ENCODE results near the gene ABCA6. TPM values are rescaled to one million over a fixed set of nuclear protein-coding genes. Genes with fewer than 3 reads are reported as not detected.

The ABCA6 gene
- total RNA-seq, 3 donors from 2014 or later, result 5.4 to 21.3 (median 7.7) TPM

GRCh38 chr17:69096541-69096940, 45.2 kb downstream of the ABCA6 start:
- Histone ChIP-seq H3K4me3 (no peak overlapping the region), H3K9me3 (no peaks in the 10 kb centered on the region), H3K36me3 (ENCODE audit: low read depth) (no peaks in the 10 kb centered on the region), H3K4me1 (ENCODE audit: low read depth) (no peaks in the 10 kb centered on the region)
- DNase-seq (no peak), ATAC-seq (no peak)
- intact Hi-C loops (cut with DNase I, micrococcal nuclease), result no loop called here
- TF ChIP-seq CTCF (IDR thresholded peaks at IDR 0.05), result no peak

DNA sequence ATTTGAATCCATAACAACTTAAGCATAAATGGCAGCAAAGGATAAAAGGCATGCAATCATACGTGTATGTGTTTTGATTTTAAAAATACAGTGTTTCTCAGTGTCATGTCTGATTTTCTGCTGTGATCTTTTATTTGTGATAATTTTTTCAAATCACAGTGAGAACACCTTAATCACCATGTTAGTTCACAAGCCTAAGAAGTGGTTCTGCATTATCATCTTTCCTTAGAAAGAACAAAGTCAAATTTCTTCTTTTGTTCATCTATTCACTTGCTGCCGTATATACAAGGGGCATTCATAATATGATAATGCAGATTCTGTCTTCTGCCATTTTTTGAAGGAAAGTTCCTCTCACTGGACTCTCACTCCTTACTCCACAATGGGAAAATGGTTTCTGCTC, 47.7 kb downstream of the ABCA6 start:
- intact Hi-C loops (cut with DNase I, micrococcal nuclease), result no loop called here
- Histone ChIP-seq H3K4me1 (ENCODE audit: low read depth) (no peaks in the 10 kb centered on the region), H3K9me3 (no peaks in the 10 kb centered on the region), H3K4me3 (no peak overlapping the region), H3K36me3 (ENCODE audit: low read depth) (no peaks in the 10 kb centered on the region)
- DNase-seq (no peak), ATAC-seq (no peak)
- no peak for TF ChIP-seq CTCF (IDR thresholded peaks at IDR 0.05)

DNA sequence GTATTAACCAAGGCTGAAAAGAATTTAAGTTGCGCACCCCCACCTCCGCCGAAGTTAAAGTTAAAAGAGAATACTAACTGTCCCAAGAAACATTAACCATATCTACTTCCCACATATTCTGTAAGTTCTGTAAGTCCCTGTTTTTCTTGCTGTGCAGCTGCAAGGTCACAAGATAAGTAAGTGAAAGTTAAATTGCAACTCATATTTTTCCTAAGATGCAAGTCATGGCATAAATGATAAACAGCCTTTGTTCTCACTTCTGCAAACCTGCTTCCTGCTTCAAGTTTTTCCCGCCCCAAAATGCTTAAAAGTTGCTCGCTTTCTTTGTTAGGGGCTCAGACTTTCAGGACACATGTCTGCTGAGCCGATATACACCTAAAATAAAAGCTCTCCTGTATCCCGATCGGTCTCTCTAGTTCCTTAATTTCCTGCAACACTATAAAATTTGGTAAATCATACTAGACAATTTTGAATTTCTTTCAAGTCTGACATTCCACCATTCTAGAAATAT, 48.4 kb downstream of the ABCA6 start:
- DNase-seq (no peak), ATAC-seq (no peak)
- intact Hi-C loops (cut with DNase I, micrococcal nuclease), result no loop called here
- Histone ChIP-seq H3K4me3 (no peak overlapping the region), H3K36me3 (ENCODE audit: low read depth) (no peaks in the 10 kb centered on the region), H3K9me3 (no peaks in the 10 kb centered on the region), H3K4me1 (ENCODE audit: low read depth) (no peaks in the 10 kb centered on the region)
- TF ChIP-seq CTCF (IDR thresholded peaks at IDR 0.05), result no peak

GRCh38 chr17:69090365-69090764, 51.3 kb downstream of the ABCA6 start:
- intact Hi-C loops (cut with DNase I, micrococcal nuclease), result no loop called here
- H3K36me3 ChIP-seq (ENCODE audit: low read depth), result no peaks in the 10 kb centered on the region
- no peak overlapping the region for H3K4me3 ChIP-seq
- H3K4me1 ChIP-seq (ENCODE audit: low read depth), result no peaks in the 10 kb centered on the region
- DNase-seq, result no peak
- TF ChIP-seq CTCF (IDR thresholded peaks at IDR 0.05), result no peak
- no peak for ATAC-seq
- no peaks in the 10 kb centered on the region for H3K9me3 ChIP-seq

GRCh38 chr17:69088643-69089200, 53.0 kb downstream of the ABCA6 start:
- DNase-seq (no peak), ATAC-seq (no peak)
- H3K9me3 ChIP-seq, result no peaks in the 10 kb centered on the region
- intact Hi-C loops (cut with DNase I, micrococcal nuclease), result no loop called here
- H3K4me1 ChIP-seq (ENCODE audit: low read depth), result no peaks in the 10 kb centered on the region
- no peaks in the 10 kb centered on the region for H3K36me3 ChIP-seq (ENCODE audit: low read depth)
- TF ChIP-seq CTCF (IDR thresholded peaks at IDR 0.05), result no peak
- H3K4me3 ChIP-seq, result no peak overlapping the region

DNA sequence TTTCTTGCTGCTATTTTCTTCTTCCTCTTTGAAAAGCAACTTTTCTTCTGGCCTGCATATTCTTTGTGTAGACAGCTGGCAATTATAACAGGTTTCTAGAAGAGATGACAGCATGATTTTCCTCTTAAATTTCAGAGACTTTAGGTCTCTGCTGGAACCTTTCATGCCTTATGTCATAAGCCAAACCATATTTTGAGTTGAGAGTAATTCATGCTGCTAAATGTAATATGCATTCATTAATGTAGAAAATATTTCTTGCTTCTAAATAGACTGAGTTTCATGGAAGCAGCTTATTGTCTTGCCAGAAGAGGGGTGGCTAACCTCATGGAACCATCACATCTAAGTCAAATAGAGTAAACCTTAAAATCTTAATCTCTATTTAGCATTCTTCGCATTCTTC, 55.1 kb downstream of the ABCA6 start:
- Histone ChIP-seq H3K36me3 (ENCODE audit: low read depth) (no peaks in the 10 kb centered on the region), H3K9me3 (no peaks in the 10 kb centered on the region), H3K4me1 (ENCODE audit: low read depth) (no peaks in the 10 kb centered on the region), H3K4me3 (no peak overlapping the region)
- no peak for DNase-seq
- intact Hi-C loops (cut with DNase I, micrococcal nuclease), result no loop called here
- no peak for ATAC-seq
- no peak for TF ChIP-seq CTCF (IDR thresholded peaks at IDR 0.05)

All from mucosa of descending colon (tissue), 3 donors.